HepG2 (cell line): ENCODE results near the gene DOCK1. TPM values are rescaled to one million over a fixed set of nuclear protein-coding genes. Genes with fewer than 3 reads are reported as not detected.
A peak's percentile ranks its signal among the peaks of the same experiment; 100 is the strongest.

Experiments used
- KDM1A ChIP-seq: IDR thresholded peaks from 2 replicates; pipeline ENCODE4 v1.6.1; 2016; ENCODE audit warnings: missing compliant biosample characterization
- ZNF318 ChIP-seq: sonication (generic); formaldehyde crosslinking; IDR thresholded peaks from 2 replicates; pipeline ENCODE4 v1.4.0; 2020; ENCODE audit warnings: mild to moderate bottlenecking, missing genetic modification reagents
- polyA plus RNA-seq, 8 experiments: library from polyadenylated mRNA; depleted of rRNA in 3 of 8; stranded (reverse) in 7 of 8; unstranded in 1 of 8; fragments of >200 nt; fragmentation: Illumina TruSeq in 4 of 8; extraction: Trizol in 4 of 8; gene quantifications; 2 replicates each; pipeline versions ENCODE4 v1.2.1 to v1.2.3, GENCODE V29; 2011 to 2016; ENCODE audit warnings: low read depth in 4 of 8, missing spikeins in 1 of 8, mixed read lengths in 1 of 8; ENCODE audit not compliant: insufficient read depth in 1 of 8
- total RNA-seq, 5 experiments: library from RNA; depleted of rRNA; stranded (reverse); fragments of >200 nt; fragmentation: Illumina TruSeq; extraction: Trizol; gene quantifications; 2 replicates each; pipeline ENCODE4 v1.2.3, GENCODE V29; 2016; ENCODE audit warnings: low read depth in 1 of 5
- TF ChIP-seq, protein P1 (sequence below): sonication (generic); formaldehyde crosslinking; IDR thresholded peaks from 2 replicates; pipeline ENCODE4 v1.5.1; 2020; ENCODE audit warnings: mild to moderate bottlenecking, missing genetic modification reagents, moderate library complexity

Gene DOCK1
- total and polyA plus RNA-seq, 2 of the 13 experiments (the other 11 are each of a cell fraction or from before 2014, with no cell fraction given) = 8.3 to 25.5 TPM

DNA sequence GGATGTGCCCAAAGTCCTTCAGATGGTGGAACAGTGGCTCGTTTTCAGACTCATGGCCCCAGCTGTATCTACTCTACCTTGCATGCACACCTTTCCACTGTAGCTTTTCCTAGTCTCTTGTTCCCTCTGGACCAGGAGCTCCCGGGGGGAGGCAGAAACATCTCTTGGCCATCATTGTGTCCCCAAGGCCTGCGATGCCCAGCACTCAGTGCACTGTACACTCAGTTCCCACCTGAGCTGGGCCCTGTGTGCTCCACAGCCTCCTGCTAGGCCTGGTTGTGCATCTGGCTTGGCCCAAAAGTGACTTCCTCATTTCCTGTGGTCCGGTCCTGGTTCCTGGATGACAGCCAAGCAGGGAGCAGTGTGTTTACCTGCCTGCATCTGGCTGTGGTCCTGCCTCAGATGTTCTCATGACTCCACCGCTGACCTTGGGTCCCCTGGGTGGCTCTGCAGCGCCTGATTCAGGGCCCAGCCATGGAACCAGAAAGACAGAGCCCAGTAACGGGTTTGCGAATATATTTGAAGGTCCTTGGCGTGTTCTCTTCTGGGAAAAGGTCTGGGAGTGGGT is 9.9 kb upstream of the DOCK1 start (continued):
- TF ChIP-seq, protein P1, sequence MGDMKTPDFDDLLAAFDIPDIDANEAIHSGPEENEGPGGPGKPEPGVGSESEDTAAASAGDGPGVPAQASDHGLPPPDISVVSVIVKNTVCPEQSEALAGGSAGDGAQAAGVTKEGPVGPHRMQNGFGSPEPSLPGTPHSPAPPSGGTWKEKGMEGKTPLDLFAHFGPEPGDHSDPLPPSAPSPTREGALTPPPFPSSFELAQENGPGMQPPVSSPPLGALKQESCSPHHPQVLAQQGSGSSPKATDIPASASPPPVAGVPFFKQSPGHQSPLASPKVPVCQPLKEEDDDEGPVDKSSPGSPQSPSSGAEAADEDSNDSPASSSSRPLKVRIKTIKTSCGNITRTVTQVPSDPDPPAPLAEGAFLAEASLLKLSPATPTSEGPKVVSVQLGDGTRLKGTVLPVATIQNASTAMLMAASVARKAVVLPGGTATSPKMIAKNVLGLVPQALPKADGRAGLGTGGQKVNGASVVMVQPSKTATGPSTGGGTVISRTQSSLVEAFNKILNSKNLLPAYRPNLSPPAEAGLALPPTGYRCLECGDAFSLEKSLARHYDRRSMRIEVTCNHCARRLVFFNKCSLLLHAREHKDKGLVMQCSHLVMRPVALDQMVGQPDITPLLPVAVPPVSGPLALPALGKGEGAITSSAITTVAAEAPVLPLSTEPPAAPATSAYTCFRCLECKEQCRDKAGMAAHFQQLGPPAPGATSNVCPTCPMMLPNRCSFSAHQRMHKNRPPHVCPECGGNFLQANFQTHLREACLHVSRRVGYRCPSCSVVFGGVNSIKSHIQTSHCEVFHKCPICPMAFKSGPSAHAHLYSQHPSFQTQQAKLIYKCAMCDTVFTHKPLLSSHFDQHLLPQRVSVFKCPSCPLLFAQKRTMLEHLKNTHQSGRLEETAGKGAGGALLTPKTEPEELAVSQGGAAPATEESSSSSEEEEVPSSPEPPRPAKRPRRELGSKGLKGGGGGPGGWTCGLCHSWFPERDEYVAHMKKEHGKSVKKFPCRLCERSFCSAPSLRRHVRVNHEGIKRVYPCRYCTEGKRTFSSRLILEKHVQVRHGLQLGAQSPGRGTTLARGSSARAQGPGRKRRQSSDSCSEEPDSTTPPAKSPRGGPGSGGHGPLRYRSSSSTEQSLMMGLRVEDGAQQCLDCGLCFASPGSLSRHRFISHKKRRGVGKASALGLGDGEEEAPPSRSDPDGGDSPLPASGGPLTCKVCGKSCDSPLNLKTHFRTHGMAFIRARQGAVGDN (CRISPR knock-in tag) = peak; percentile 19; the same call in 1 of the 2 replicates
- TF ChIP-seq KDM1A (CRISPR knock-in tag) (no peak), ZNF318 (CRISPR knock-in tag) (no peak)
- TF ChIP-seq, all 625 proteins: peak for 9
